H1 (cell line): Measurements from ENCODE around the gene TNRC6C. TPM values are rescaled to one million over a fixed set of nuclear protein-coding genes. Genes with fewer than 3 reads are reported as not detected.
A peak's percentile ranks its signal among the peaks of the same experiment; 100 is the strongest.

ENCODE experiments used
- CTCF ChIA-PET: fragments of 300-600 bp; sonication (Branson Sonifier 250); formaldehyde crosslinking; loops from one replicate; lab custom pipeline; 2021; ENCODE audit not compliant: partially characterized antibody; lab: Charles Lee
- POLR2A ChIA-PET: fragments of 300-600 bp; sonication (Branson Sonifier 250); formaldehyde crosslinking; loops from one replicate; lab custom pipeline; 2021; ENCODE audit warnings: inconsistent platforms; ENCODE audit not compliant: partially characterized antibody; lab: Charles Lee
- DNase-seq, 2 experiments: peaks; one replicate each; pipeline versions ENCODE4 v3.0.0 to v3.0.0-alpha.2; 2010 to 2022; ENCODE audit warnings: low spot score in 2 of 2, low read depth in 1 of 2, mixed read lengths in 1 of 2
- FAIRE-seq: peaks from 2 replicates; lab custom pipeline; 2011; peaks lifted over from hg19 to GRCh38; lab: Jason Lieb, UNC
- H2AFZ ChIP-seq: 2 replicates; pipeline ENCODE4 v1.8.1; 2012; ENCODE audit warnings: low read length, inconsistent platforms
- H2AK5ac ChIP-seq: 2 replicates; pipeline ENCODE4 v1.6.1; 2013; ENCODE audit warnings: low read depth, low read length
- H2BK120ac ChIP-seq: replicated peaks from 2 replicates; pipeline ENCODE3; 2013; ENCODE audit warnings: low read depth, low read length, inconsistent platforms
- H2BK12ac ChIP-seq: 2 replicates; pipeline ENCODE4 v1.6.1; 2013; ENCODE audit warnings: low read depth, low read length
- H2BK15ac ChIP-seq: 2 replicates; pipeline ENCODE4 v1.6.1; 2013; ENCODE audit warnings: low read length
- H2BK20ac ChIP-seq: 2 replicates; pipeline ENCODE4 v1.6.1; 2013; ENCODE audit warnings: low read length
- H2BK5ac ChIP-seq: 2 replicates; pipeline ENCODE4 v1.6.1; 2013; ENCODE audit warnings: low read depth, low read length
- H3K14ac ChIP-seq: 2 replicates; pipeline ENCODE4 v1.6.1; 2013; ENCODE audit warnings: inconsistent platforms; ENCODE audit not compliant: insufficient read length
- H3K18ac ChIP-seq: 2 replicates; pipeline ENCODE4 v1.6.1; 2013; ENCODE audit warnings: low read length; ENCODE audit errors: extremely low read depth
- H3K23ac ChIP-seq: 2 replicates; pipeline ENCODE4 v1.6.1; 2013; ENCODE audit warnings: inconsistent platforms; ENCODE audit not compliant: insufficient read length
- H3K23me2 ChIP-seq: 2 replicates; pipeline ENCODE4 v1.6.1; 2013; ENCODE audit warnings: low read depth, low read length
- H3K27ac ChIP-seq: 2 replicates; pipeline ENCODE4 v1.6.1; 2011; ENCODE audit warnings: low read depth, low read length, inconsistent platforms
- H3K27me3 ChIP-seq, 4 experiments: replicated peaks in 1 of 4; 1 replicate in 1 of 4; 2 replicates in 3 of 4; pipeline versions ENCODE4 v1.6.1 to v1.8.1; 2011 to 2013; ENCODE audit warnings: low read length in 3 of 4, mild to moderate bottlenecking in 3 of 4, inconsistent platforms in 2 of 4, mixed read lengths in 2 of 4, moderate library complexity in 1 of 4; ENCODE audit not compliant: control insufficient read depth in 3 of 4, insufficient read depth in 3 of 4; ENCODE audit errors: extremely low read depth in 1 of 4
- H3K36me3 ChIP-seq, 4 experiments: 2 replicates each; pipeline versions ENCODE4 v1.6.1 to v1.8.1; 2011 to 2013; ENCODE audit warnings: mild to moderate bottlenecking in 4 of 4, low read length in 3 of 4, moderate library complexity in 2 of 4, control low read depth in 1 of 4, inconsistent platforms in 1 of 4; ENCODE audit not compliant: insufficient read depth in 4 of 4, control insufficient read depth in 2 of 4
- H3K4ac ChIP-seq: replicated peaks from 2 replicates; pipeline ENCODE3; 2013; ENCODE audit warnings: low read length, low read depth, mixed read lengths, inconsistent platforms; ENCODE audit not compliant: insufficient read length
- H3K4me1 ChIP-seq, 4 experiments: replicated peaks in 1 of 4; 1 replicate in 1 of 4; 2 replicates in 3 of 4; pipeline versions ENCODE4 v1.6.1 to v1.8.1; 2011 to 2013; ENCODE audit warnings: low read length in 3 of 4, inconsistent platforms in 2 of 4, mixed read lengths in 1 of 4; ENCODE audit not compliant: insufficient read depth in 4 of 4, control insufficient read depth in 3 of 4
- H3K4me2 ChIP-seq, 2 experiments: 2 replicates each; pipeline versions ENCODE4 v1.6.1 to v1.8.1; 2011 to 2013; ENCODE audit warnings: low read depth in 2 of 2, low read length in 2 of 2, control low read depth in 1 of 2, inconsistent platforms in 1 of 2, mild to moderate bottlenecking in 1 of 2; ENCODE audit not compliant: insufficient read depth in 1 of 2
- H3K4me3 ChIP-seq, 4 experiments: fragments of 200-600, 300-600 bp in 1 of 4; sonication (generic), shearing (Covaris generic), sonication (Bioruptor Twin) in 1 of 4; 2 replicates each; pipeline versions ENCODE4 v1.5.1 to v1.8.1; 2011 to 2016; ENCODE audit warnings: low read length in 4 of 4, low read depth in 3 of 4, control low read depth in 2 of 4, inconsistent platforms in 2 of 4, mild to moderate bottlenecking in 2 of 4, mixed read lengths in 1 of 4, moderate library complexity in 1 of 4; ENCODE audit not compliant: insufficient read depth in 2 of 4; ENCODE audit errors: extremely low read depth in 1 of 4
- H3K56ac ChIP-seq: replicated peaks from 2 replicates; pipeline ENCODE3; 2013; ENCODE audit warnings: low read depth, mild to moderate bottlenecking, mixed read lengths, low read length, inconsistent platforms; ENCODE audit not compliant: insufficient read length
- H3K79me1 ChIP-seq: 2 replicates; pipeline ENCODE4 v1.6.1; 2013; ENCODE audit warnings: low read depth, low read length, control low read depth
- H3K79me2 ChIP-seq, 2 experiments: 2 replicates each; pipeline versions ENCODE4 v1.6.1 to v1.8.1; 2012 to 2013; ENCODE audit warnings: low read length in 2 of 2, mild to moderate bottlenecking in 2 of 2, inconsistent platforms in 1 of 2; ENCODE audit not compliant: insufficient read depth in 2 of 2, control insufficient read depth in 1 of 2
- H3K9ac ChIP-seq, 4 experiments: replicated peaks in 1 of 4; 1 replicate in 1 of 4; 2 replicates in 3 of 4; pipeline versions ENCODE4 v1.6.1 to v1.8.1; 2011 to 2013; ENCODE audit warnings: low read depth in 3 of 4, low read length in 3 of 4, control low read depth in 2 of 4, mild to moderate bottlenecking in 2 of 4, moderate library complexity in 2 of 4, inconsistent platforms in 1 of 4; ENCODE audit errors: extremely low read depth in 1 of 4
- H3K9me3 ChIP-seq, 2 experiments: 2 replicates each; pipeline versions ENCODE4 v1.6.1 to v1.8.1; 2012 to 2013; ENCODE audit warnings: mild to moderate bottlenecking in 2 of 2, moderate library complexity in 2 of 2, control low read depth in 1 of 2, inconsistent platforms in 1 of 2, low read depth in 1 of 2, low read length in 1 of 2, mixed read lengths in 1 of 2; ENCODE audit not compliant: insufficient read depth in 2 of 2
- H4K20me1 ChIP-seq, 2 experiments: replicated peaks in 1 of 2; 2 replicates each; pipeline versions ENCODE3 to v1.8.1; 2011 to 2013; ENCODE audit warnings: inconsistent platforms in 2 of 2, low read length in 2 of 2, mild to moderate bottlenecking in 1 of 2; ENCODE audit not compliant: insufficient read depth in 2 of 2, control insufficient read depth in 1 of 2
- H4K5ac ChIP-seq: 2 replicates; pipeline ENCODE4 v1.6.1; 2013; ENCODE audit warnings: low read length, low read depth, mixed read lengths, inconsistent platforms; ENCODE audit not compliant: insufficient read length
- H4K8ac ChIP-seq: 2 replicates; pipeline ENCODE4 v1.8.0; 2013; ENCODE audit warnings: mild to moderate bottlenecking, moderate library complexity, low read length, inconsistent platforms; ENCODE audit not compliant: insufficient read depth; ENCODE audit errors: extremely low read depth
- H4K91ac ChIP-seq: replicated peaks from 2 replicates; pipeline ENCODE3; 2013; ENCODE audit warnings: low read length, mixed read lengths, inconsistent platforms; ENCODE audit not compliant: insufficient read length
- CBX8 ChIP-seq: fragments of 300-800, 300-1000 bp; sonication (generic); IDR thresholded peaks from 2 replicates; pipeline ENCODE4 v1.7.1; 2016; ENCODE audit warnings: low read depth, low read length, borderline replicate concordance
- EGR1 ChIP-seq: IDR thresholded peaks from 2 replicates; pipeline ENCODE4 v1.6.1; 2011; ENCODE audit warnings: low read depth, low read length, borderline replicate concordance
- NANOG ChIP-seq: IDR thresholded peaks from 2 replicates; pipeline ENCODE4 v1.6.1; 2011; ENCODE audit warnings: low read length, low read depth, mild to moderate bottlenecking, inconsistent platforms; ENCODE audit not compliant: insufficient read depth, poor library complexity, severe bottlenecking
- WGBS, 2 experiments: shearing (Covaris generic) in 1 of 2; methylation state at CpG; one replicate each; pipeline versions ENCODE4 v1.1.6 to v1.1.7; 2013 to 2015; ENCODE audit warnings: low lambda C conversion rate in 2 of 2, mixed read lengths in 2 of 2, inconsistent platforms in 1 of 2, low coverage in 1 of 2, missing lambda C conversion rate in 1 of 2; ENCODE audit not compliant: insufficient replicate concordance in 2 of 2, insufficient coverage in 1 of 2, insufficient read length in 1 of 2; ENCODE audit errors: extremely low coverage in 1 of 2, missing lambda C conversion rate in 1 of 2; 5-methylcytosine and 5-hydroxymethylcytosine counted together
- polyA plus RNA-seq, 7 experiments: library from polyadenylated mRNA; depleted of rRNA in 3 of 7; stranded (reverse) in 5 of 7; unstranded in 2 of 7; fragments of >200 nt in 5 of 7; fragments of 200-250 nt in 2 of 7; gene quantifications; 1 replicate in 5 of 7; 2 replicates in 1 of 7; 4 replicates in 1 of 7; pipeline versions ENCODE4 v1.2.1 to v1.2.3, GENCODE V29; 2011 to 2013; ENCODE audit warnings: missing spikeins in 2 of 7, mixed read lengths in 2 of 7
- total RNA-seq: library from RNA; stranded (reverse); fragmentation: NEBNext Ultra II Directional; extraction: Animal tissue kit (Norgen Biotek cat#: 25700); gene quantifications from 2 replicates; pipeline ENCODE4 v1.2.1, GENCODE V29; 2021

Gene TNRC6C
- total and polyA plus RNA-seq, 2 of the 8 experiments (the other 6 are each of a cell fraction or from before 2014, with no cell fraction given) = 2.8 to 28.9 TPM

DNA sequence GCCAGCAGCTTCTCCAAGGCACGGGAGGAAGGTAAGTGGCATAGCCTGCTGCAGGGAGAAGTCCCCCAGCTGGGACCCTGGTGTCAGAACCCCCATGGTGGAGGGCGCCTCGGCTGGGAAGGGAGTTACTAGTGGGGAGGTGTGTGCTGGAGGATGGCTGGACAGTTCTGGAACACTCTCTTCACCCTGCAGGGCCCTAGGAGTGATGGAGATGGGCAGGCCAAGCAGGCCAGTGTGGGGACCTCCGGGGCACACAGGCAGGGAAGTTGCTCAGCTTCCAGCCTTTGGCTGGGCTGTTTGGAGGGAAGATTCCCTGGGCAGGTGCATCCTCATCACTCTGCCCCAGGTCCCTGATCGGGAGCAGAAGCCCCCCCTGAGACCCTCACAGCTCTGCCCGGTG is 188.4 kb downstream of the TNRC6C start:
- H3K9me3 ChIP-seq = no peaks in the 10 kb centered on the region
- H4K8ac ChIP-seq = peak overlapping the region; percentile 38; the same call in 1 of the 2 replicates
- CTCF ChIA-PET = interaction anchor here (0.6 to 1.5 kb wide), 5 partner anchors 9 to 260 kb away, joined by 3 to 5 read pairs (median 4); partner anchors contain the start of gene AFMID
- no peak overlapping the region; the same call in 1 of the 2 replicates for H3K18ac ChIP-seq
- no peak overlapping the region for H2AK5ac ChIP-seq
- H4K91ac ChIP-seq = no peak overlapping the region
- no peak overlapping the region for H3K23ac ChIP-seq
- no peaks in the 10 kb centered on the region; a peak in 2 of 7 replicates for H3K4me1 ChIP-seq
- POLR2A ChIA-PET = interaction anchor here (1.2 to 2.2 kb wide), 2 partner anchors 23 to 28 kb away, joined by 3 to 8 read pairs; no protein-coding TSS in a partner anchor
- no peak overlapping the region for H2AFZ ChIP-seq
- no peaks in the 10 kb centered on the region for H3K79me2 ChIP-seq
- no peak overlapping the region for H3K14ac ChIP-seq
- no peak overlapping the region for H2BK20ac ChIP-seq
- no peak overlapping the region for H2BK120ac ChIP-seq
- 0 out of 7 replicates have a peak, but pooled peaks cover 0 to 2% (median 0%) of the 10 kb centered on the region in 4 experiments for H3K27me3 ChIP-seq
- no peak overlapping the region for H4K5ac ChIP-seq
- H2BK15ac ChIP-seq = peak overlapping the region; percentile 29; the same call in 1 of the 2 replicates
- H3K56ac ChIP-seq = no peak overlapping the region
- 95% methylated on average over 6 of the region's 6 CpGs; no CpG with 5 or more reads in 1 of the 2 experiments for WGBS, 2 experiments
- H3K4ac ChIP-seq = no peak overlapping the region
- H2BK5ac ChIP-seq = no peak overlapping the region
- no peak overlapping the region for H3K4me2 ChIP-seq
- H4K20me1 ChIP-seq = no peaks in the 10 kb centered on the region
- H3K4me3 ChIP-seq = no peak overlapping the region
- FAIRE-seq (no peak), DNase-seq (no peak)
- no peaks in the 10 kb centered on the region for H3K23me2 ChIP-seq
- H3K9ac ChIP-seq = no peak overlapping the region
- no peaks in the 10 kb centered on the region for H3K79me1 ChIP-seq
- H3K27ac ChIP-seq = no peak overlapping the region
- no peaks in the 10 kb centered on the region for H3K36me3 ChIP-seq
- H2BK12ac ChIP-seq = no peak overlapping the region
- TF ChIP-seq CBX8 (no peak), EGR1 (no peak), NANOG (no peak)
